ENCODE data around the gene CYBB. TPM values are rescaled to one million over a fixed set of nuclear protein-coding genes. Genes with fewer than 3 reads are reported as not detected.

The CYBB gene
- total and polyA plus RNA-seq, 12 donors, result 1.9 to 106 (median 7.4) TPM

DNA sequence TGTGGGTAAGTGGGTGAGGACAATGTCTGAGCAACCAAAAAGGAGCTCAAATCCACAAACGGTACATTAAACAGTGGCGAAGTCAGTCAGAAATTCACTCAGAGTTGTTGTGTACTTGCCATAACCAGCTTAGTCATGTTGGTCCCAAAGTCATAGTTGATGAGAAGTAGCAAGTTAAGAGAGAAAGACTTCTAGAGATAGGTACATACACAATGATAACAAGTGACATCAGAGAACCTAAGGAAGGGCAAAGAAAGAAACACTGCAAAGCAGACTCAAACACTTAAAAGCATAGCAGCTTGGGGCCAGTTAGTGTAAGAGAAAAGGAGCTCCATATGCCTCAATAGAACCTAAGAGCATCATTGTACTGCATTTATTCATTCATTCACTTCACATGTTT, 37.3 kb downstream of the CYBB start:
- intact Hi-C loops (cut with DNase I), result no loop called here
- Histone ChIP-seq H3K4me3 (no peak overlapping the region), H3K4me1 (no peaks in the 10 kb centered on the region), H3K27me3 (peaks cover 0 to 33% (median 0%) of the 10 kb centered on the region in 7 donors), H3K27ac (no peak overlapping the region), H3K36me3 (no peaks in the 10 kb centered on the region), H3K9me3 (no peaks in the 10 kb centered on the region)
- no peak for ATAC-seq
- no peak for DNase-seq
- WGBS, 2 donors, result 95 to 98% methylated on average over 2 of the region's 2 CpGs
- TF ChIP-seq, protein P1, sequence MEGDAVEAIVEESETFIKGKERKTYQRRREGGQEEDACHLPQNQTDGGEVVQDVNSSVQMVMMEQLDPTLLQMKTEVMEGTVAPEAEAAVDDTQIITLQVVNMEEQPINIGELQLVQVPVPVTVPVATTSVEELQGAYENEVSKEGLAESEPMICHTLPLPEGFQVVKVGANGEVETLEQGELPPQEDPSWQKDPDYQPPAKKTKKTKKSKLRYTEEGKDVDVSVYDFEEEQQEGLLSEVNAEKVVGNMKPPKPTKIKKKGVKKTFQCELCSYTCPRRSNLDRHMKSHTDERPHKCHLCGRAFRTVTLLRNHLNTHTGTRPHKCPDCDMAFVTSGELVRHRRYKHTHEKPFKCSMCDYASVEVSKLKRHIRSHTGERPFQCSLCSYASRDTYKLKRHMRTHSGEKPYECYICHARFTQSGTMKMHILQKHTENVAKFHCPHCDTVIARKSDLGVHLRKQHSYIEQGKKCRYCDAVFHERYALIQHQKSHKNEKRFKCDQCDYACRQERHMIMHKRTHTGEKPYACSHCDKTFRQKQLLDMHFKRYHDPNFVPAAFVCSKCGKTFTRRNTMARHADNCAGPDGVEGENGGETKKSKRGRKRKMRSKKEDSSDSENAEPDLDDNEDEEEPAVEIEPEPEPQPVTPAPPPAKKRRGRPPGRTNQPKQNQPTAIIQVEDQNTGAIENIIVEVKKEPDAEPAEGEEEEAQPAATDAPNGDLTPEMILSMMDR (IDR thresholded peaks at IDR 0.05), result no peak

DNA sequence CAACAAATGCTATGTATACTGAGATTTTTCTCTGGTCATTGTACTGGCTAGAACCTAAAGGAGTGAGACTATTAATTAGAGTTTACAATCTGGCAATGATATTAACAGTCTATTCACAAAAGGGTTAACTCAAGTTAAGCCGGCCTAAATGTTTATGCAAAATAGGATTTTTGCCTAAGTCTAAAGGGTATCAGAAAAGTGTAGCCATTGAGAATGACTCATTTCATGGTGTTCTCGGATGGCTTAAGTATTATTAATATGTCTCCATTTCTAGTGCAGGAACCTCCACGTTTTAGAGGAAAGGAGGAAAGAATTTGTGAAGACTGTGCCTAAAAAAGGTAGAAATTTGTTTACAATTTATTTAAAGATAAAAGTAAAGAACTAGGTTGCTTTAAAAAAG, 37.7 kb downstream of the CYBB start:
- 70 to 84% methylated on average over 3 of the region's 3 CpGs for WGBS, 2 donors
- ATAC-seq, result no peak

DNA sequence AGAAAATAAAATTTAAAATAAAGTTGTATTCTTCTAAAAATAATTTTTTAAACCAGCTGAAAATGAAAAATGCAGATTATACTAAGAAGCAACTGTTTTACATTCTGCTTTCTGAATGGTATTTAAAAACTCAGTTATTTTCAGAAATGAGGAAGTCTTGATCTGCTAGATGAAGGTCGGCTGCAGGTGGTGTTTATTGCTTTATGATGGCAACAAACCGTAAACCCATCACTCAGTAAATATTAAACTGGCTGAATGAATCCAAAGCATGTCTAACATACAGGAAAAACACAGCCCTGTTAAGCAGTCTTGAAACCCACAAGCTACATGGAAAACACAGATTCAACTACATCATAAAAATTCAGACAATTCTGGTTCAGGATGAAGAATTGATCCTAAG, 38.2 kb downstream of the CYBB start:
- no peak overlapping the region for H3K27ac ChIP-seq
- H3K36me3 ChIP-seq, result no peaks in the 10 kb centered on the region
- DNase-seq (no peak), ATAC-seq (no peak)
- TF ChIP-seq, protein P1 (IDR thresholded peaks at IDR 0.05), result no peak
- H3K4me1 ChIP-seq, result no peaks in the 10 kb centered on the region
- H3K4me3 ChIP-seq, result no peak overlapping the region
- intact Hi-C loops (cut with DNase I), result no loop called here
- WGBS, 2 donors, result 84 to 86% methylated on average over 2 of the region's 2 CpGs
- H3K27me3 ChIP-seq, result peaks cover 0 to 33% (median 0%) of the 10 kb centered on the region in 7 donors
- no peaks in the 10 kb centered on the region for H3K9me3 ChIP-seq

More for the DNA sequence above, 37.7 kb downstream of the CYBB start:
- Histone ChIP-seq H3K4me1 (no peaks in the 10 kb centered on the region), H3K4me3 (no peak overlapping the region), H3K27ac (no peak overlapping the region), H3K9me3 (no peaks in the 10 kb centered on the region), H3K36me3 (no peaks in the 10 kb centered on the region), H3K27me3 (peaks cover 0 to 33% (median 0%) of the 10 kb centered on the region in 7 donors)
- TF ChIP-seq, protein P1 (IDR thresholded peaks at IDR 0.05), result no peak
- DNase-seq, result no peak
- intact Hi-C loops (cut with DNase I), result no loop called here

DNA sequence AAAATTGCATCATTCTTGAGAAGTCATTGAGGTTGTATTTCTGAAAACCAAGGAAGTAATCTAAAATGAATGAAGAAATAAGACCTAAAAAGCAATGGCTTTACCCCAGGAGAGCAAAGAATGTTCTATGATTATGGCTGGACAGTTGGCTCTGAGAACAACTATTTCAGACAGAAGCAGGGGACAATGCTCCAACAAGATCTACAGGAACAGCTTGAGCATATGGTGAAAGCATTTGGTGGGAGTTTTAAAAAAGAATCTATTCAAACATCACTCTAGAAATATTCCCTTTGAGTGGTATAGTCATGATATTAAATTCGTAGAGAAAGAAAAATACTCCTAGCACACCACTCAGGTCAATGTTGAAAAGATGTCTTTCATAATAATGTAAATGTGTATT, 40.8 kb downstream of the CYBB start:
- H3K27ac ChIP-seq, result no peak overlapping the region
- ATAC-seq (no peak), DNase-seq (no peak)
- TF ChIP-seq, protein P1 (IDR thresholded peaks at IDR 0.05), result no peak
- no peaks in the 10 kb centered on the region for H3K9me3 ChIP-seq
- peaks cover 0 to 6% (median 0%) of the 10 kb centered on the region in 9 donors for H3K4me1 ChIP-seq
- 66 to 70% methylated on average over 1 of the region's 1 CpG for WGBS, 2 donors
- H3K27me3 ChIP-seq, result peaks cover 0 to 20% (median 0%) of the 10 kb centered on the region in 7 donors
- intact Hi-C loops (cut with DNase I), result loop anchor here in 4 of 10 donors (5.0 to 10.0 kb wide), 4 partner anchors 76 to 344 kb away; no protein-coding TSS in a partner anchor
- no peaks in the 10 kb centered on the region for H3K36me3 ChIP-seq
- no peak overlapping the region for H3K4me3 ChIP-seq

Measured in heart right ventricle (tissue), 16 donors.